Measurements from ENCODE around the gene SP1. TPM values are rescaled to one million over a fixed set of nuclear protein-coding genes. Genes with fewer than 3 reads are reported as not detected.
A peak's percentile ranks its signal among the peaks of the same experiment; 100 is the strongest.

Gene SP1
- total and polyA plus RNA-seq, 9 of the 15 experiments (the other 6 are each of a cell fraction or from before 2014, with no cell fraction given), result 8.0 to 65.5 (median 41.6) TPM

- TF ChIP-seq UBTF (IDR thresholded peaks at IDR 0.05; ENCODE audit: borderline replicate concordance in 1 of 2, low read depth in 2 of 2, low read length in 2 of 2) (0 out of 4 replicates have a peak, but pooled peaks of 1 of the 2 experiments have one; percentile 7), ZNF77 (CRISPR knock-in tag; IDR thresholded peaks at IDR 0.05) (no peak), ZFX (CRISPR knock-in tag; IDR thresholded peaks at IDR 0.05) (peak; percentile 62), MBD2 (IDR thresholded peaks at IDR 0.05; ENCODE audit: borderline replicate concordance, low read depth) (0 out of 2 replicates have a peak, but pooled peaks have one; percentile 4), L3MBTL2 (IDR thresholded peaks at IDR 0.05) (no peak), CBX3 (IDR thresholded peaks at IDR 0.05; ENCODE audit: borderline replicate concordance in 1 of 2, low read length in 2 of 2) (no peak), ELF1 (tag; IDR thresholded peaks at IDR 0.05) (0 out of 2 replicates have a peak, but pooled peaks have one; percentile 17)
Measured at GRCh38 chr12:53425515-53426150, 45.7 kb downstream of the SP1 start (continued).
